ENCODE results near the gene RPL5. TPM values are rescaled to one million over a fixed set of nuclear protein-coding genes. Genes with fewer than 3 reads are reported as not detected.
A peak's percentile ranks its signal among the peaks of the same experiment; 100 is the strongest.

Gene RPL5
- total and polyA plus RNA-seq, 2 of the 4 experiments (the other 2 are of a cell fraction), result 1,406 to 1,679 TPM

DNA sequence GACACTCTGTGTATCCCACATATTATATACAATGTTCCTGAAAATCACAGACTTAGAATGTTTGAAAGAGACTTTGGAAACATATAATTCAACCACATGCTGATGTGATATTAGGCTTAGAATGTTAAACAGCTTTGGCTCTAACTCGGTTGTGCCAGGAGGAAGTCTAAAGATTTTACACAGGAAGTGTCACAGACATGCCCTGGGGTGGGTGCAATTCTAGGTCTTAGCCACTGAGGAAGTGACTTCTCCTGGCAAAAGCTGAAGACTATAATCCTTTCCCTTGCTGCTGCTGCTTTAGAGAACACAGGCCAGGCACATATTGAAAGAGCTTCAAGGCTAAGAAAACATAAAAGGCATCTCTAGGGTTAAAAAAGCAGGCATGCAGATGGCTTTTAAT is 51.0 kb downstream of the RPL5 start:
- intact Hi-C loops (cut with micrococcal nuclease), result no loop called here
- Histone ChIP-seq H3K18ac (ENCODE audit: low read depth, low read length) (no peak overlapping the region), H2BK15ac (ENCODE audit: low read depth, low read length) (no peak overlapping the region), H3K4ac (ENCODE audit: low read depth, low read length) (no peak overlapping the region), H3K27me3 (ENCODE audit: control insufficient read depth, insufficient read depth, low read length) (no peaks in the 10 kb centered on the region), H2AFZ (replicated peaks; ENCODE audit: low read length, poor library complexity) (no peak overlapping the region), H2BK120ac (ENCODE audit: low read depth, low read length) (no peak overlapping the region), H3K4me3 (ENCODE audit: insufficient read depth, low read depth, low read length) (no peak overlapping the region), H3K4me2 (ENCODE audit: low read depth, low read length) (no peak overlapping the region), H2BK20ac (ENCODE audit: low read depth, low read length) (no peak overlapping the region), H4K8ac (ENCODE audit: low read depth in 2 of 2, low read length in 2 of 2) (no peak overlapping the region), H3K9me1 (ENCODE audit: insufficient read depth, low read length) (peaks cover 4% of the 10 kb centered on the region; the same call in 1 of the 2 replicates), H3K4me1 (ENCODE audit: control insufficient read depth, insufficient read depth, low read length) (no peaks in the 10 kb centered on the region), H3K56ac (ENCODE audit: extremely low read depth, insufficient read depth, low read length) (no peak overlapping the region), H3K9ac (ENCODE audit: low read depth, low read length) (no peak overlapping the region), H4K20me1 (ENCODE audit: insufficient read depth, low read length) (0 out of 2 replicates have a peak, but pooled peaks cover 3% of the 10 kb centered on the region), H2AK5ac (ENCODE audit: low read depth, low read length) (no peak overlapping the region), H4K5ac (ENCODE audit: low read depth, low read length) (no peak overlapping the region), H3K27ac (ENCODE audit: insufficient read depth, low read length) (no peak overlapping the region), H3K79me1 (ENCODE audit: low read depth in 1 of 2, low read length in 2 of 2) (peaks cover 0 to 7% of the 10 kb centered on the region in 2 experiments; a peak in 2 of 4 replicates), H3K36me3 (ENCODE audit: control insufficient read depth, insufficient read depth, low read length) (no peaks in the 10 kb centered on the region), H2AK9ac (replicated peaks; ENCODE audit: low read depth, low read length, poor library complexity) (no peak overlapping the region), H4K91ac (ENCODE audit: insufficient read depth, low read depth, low read length) (no peak overlapping the region), H3K9me3 (ENCODE audit: control insufficient read depth, insufficient read depth, low read length) (no peaks in the 10 kb centered on the region), H3K23ac (ENCODE audit: low read depth, low read length) (no peak overlapping the region), H3K14ac (replicated peaks; ENCODE audit: low read depth, low read length) (0 out of 2 replicates have a peak overlapping the region, but pooled peaks have one; percentile 21), H2BK5ac (ENCODE audit: low read depth, low read length, poor library complexity, severe bottlenecking) (no peak overlapping the region)
- ChIA-PET POLR2A (ENCODE audit: unreplicated experiment) (no interaction called here), CTCF (interaction anchor here (2.0 kb wide), 1 partner anchor 25 kb away, joined by 7 read pairs; no protein-coding TSS in a partner anchor)
- dilution Hi-C loops (cut with HindIII; ENCODE audit: low sequenced_read_pairs, unreplicated experiment), result no loop called here
- TF ChIP-seq, protein P1, sequence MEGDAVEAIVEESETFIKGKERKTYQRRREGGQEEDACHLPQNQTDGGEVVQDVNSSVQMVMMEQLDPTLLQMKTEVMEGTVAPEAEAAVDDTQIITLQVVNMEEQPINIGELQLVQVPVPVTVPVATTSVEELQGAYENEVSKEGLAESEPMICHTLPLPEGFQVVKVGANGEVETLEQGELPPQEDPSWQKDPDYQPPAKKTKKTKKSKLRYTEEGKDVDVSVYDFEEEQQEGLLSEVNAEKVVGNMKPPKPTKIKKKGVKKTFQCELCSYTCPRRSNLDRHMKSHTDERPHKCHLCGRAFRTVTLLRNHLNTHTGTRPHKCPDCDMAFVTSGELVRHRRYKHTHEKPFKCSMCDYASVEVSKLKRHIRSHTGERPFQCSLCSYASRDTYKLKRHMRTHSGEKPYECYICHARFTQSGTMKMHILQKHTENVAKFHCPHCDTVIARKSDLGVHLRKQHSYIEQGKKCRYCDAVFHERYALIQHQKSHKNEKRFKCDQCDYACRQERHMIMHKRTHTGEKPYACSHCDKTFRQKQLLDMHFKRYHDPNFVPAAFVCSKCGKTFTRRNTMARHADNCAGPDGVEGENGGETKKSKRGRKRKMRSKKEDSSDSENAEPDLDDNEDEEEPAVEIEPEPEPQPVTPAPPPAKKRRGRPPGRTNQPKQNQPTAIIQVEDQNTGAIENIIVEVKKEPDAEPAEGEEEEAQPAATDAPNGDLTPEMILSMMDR (conservative IDR thresholded peaks at IDR 0.05; ENCODE audit: low read depth, low read length), result no peak
- no peak for TF ChIP-seq FOS (IDR thresholded peaks at IDR 0.05; ENCODE audit: low read depth, low read length)
- no peak for TF ChIP-seq RCOR1 (IDR thresholded peaks at IDR 0.05; ENCODE audit: insufficient replicate concordance, low read length)
- no peak for TF ChIP-seq RFX5 (IDR thresholded peaks at IDR 0.05; ENCODE audit: low read depth, low read length)
- no peak for TF ChIP-seq BHLHE40 (IDR thresholded peaks at IDR 0.05; ENCODE audit: low read depth, low read length)
- no peak for TF ChIP-seq CEBPB (IDR thresholded peaks at IDR 0.05; ENCODE audit: low read depth, low read length)
- TF ChIP-seq NFE2L2 (IDR thresholded peaks at IDR 0.05; ENCODE audit: low read depth, low read length), result no peak
- no peak for TF ChIP-seq POLR2A (IDR thresholded peaks at IDR 0.05; ENCODE audit: low read depth, low read length)
- TF ChIP-seq, protein P2, sequence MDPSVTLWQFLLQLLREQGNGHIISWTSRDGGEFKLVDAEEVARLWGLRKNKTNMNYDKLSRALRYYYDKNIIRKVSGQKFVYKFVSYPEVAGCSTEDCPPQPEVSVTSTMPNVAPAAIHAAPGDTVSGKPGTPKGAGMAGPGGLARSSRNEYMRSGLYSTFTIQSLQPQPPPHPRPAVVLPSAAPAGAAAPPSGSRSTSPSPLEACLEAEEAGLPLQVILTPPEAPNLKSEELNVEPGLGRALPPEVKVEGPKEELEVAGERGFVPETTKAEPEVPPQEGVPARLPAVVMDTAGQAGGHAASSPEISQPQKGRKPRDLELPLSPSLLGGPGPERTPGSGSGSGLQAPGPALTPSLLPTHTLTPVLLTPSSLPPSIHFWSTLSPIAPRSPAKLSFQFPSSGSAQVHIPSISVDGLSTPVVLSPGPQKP (IDR thresholded peaks at IDR 0.05; ENCODE audit: borderline replicate concordance, low read depth, low read length), result no peak
- no peak for TF ChIP-seq SMC3 (IDR thresholded peaks at IDR 0.05; ENCODE audit: low read depth, low read length)
- no peak for TF ChIP-seq RAD21 (IDR thresholded peaks at IDR 0.05; ENCODE audit: low read length)
- no peak for TF ChIP-seq MAZ (IDR thresholded peaks at IDR 0.05; ENCODE audit: borderline replicate concordance, low read depth, low read length)
- no TSS peak for BruUV-seq (replicated peaks)
- ATAC-seq (ENCODE audit: low read depth), result no peak
- in situ Hi-C loops (cut with MboI; ENCODE audit: low sequenced_read_pairs), result no loop called here
- no peak for DNase-seq
- 60% methylated on average over 1 of the region's 1 CpG; no CpG with 5 or more reads in 1 of the 2 experiments for WGBS, 2 experiments (ENCODE audit: extremely low coverage in 2 of 2, insufficient read length in 1 of 2)

Data from IMR-90 (cell line).